Psoas muscle (tissue), 8 donors: ENCODE results near the gene CLSTN2. TPM values are rescaled to one million over a fixed set of nuclear protein-coding genes. Genes with fewer than 3 reads are reported as not detected.

ENCODE experiments used
- ATAC-seq, 4 donors: fragments of 200-7000 bp; cut with Tn5 transposase; one replicate each; pipeline ENCODE4 v1.9.1; 2020; ENCODE audit warnings: moderate library complexity in 3 of 4, mild to moderate bottlenecking in 2 of 4
- DNase-seq, 2 donors: peaks; one replicate each; pipeline ENCODE4 v3.0.0-alpha.2; 2020
- H3K27ac ChIP-seq: fragments of 200-600 bp; one replicate; pipeline ENCODE4 v1.8.0; 2022
- H3K27me3 ChIP-seq, 3 donors: fragments of 200-600 bp in 1 of 3; one replicate each; pipeline versions ENCODE4 v1.6.1 to v1.8.0; 2013 to 2022; ENCODE audit warnings: low read length in 2 of 3, mild to moderate bottlenecking in 2 of 3, moderate library complexity in 1 of 3; ENCODE audit not compliant: insufficient read depth in 3 of 3
- H3K36me3 ChIP-seq, 2 donors: fragments of 200-600 bp in 1 of 2; one replicate each; pipeline versions ENCODE4 v1.6.1 to v1.8.0; 2013 to 2022; ENCODE audit warnings: low read depth in 1 of 2, mild to moderate bottlenecking in 1 of 2, moderate library complexity in 1 of 2; ENCODE audit not compliant: insufficient read depth in 1 of 2
- H3K4me1 ChIP-seq: fragments of 200-600 bp; one replicate; pipeline ENCODE4 v1.8.0; 2022
- H3K4me3 ChIP-seq: fragments of 200-600 bp; one replicate; pipeline ENCODE4 v1.8.0; 2022; ENCODE audit warnings: mild to moderate bottlenecking
- H3K9me3 ChIP-seq: fragments of 200-600 bp; one replicate; pipeline ENCODE4 v1.8.0; 2022
- CTCF ChIP-seq: fragments of 200-600 bp; IDR thresholded peaks from one replicate; pipeline ENCODE4 v1.8.0; 2022; ENCODE audit warnings: antibody characterized with exemption
- WGBS, 3 donors: extraction: QIAGEN DNeasy Blood & Tissue Kit; methylation state at CpG; one replicate each; pipeline versions ENCODE4 v1.1.6 to v1.1.7; 2013; 5-methylcytosine and 5-hydroxymethylcytosine counted together
- intact Hi-C, 2 donors: fragments of 100-400 bp; cut with DNase I; formaldehyde crosslinking; loops; one replicate each; pipeline versions ENCODE4 v1.11.0 to v1.14.2; 2022
- polyA plus RNA-seq, 3 donors: library from polyadenylated mRNA; stranded (reverse); fragments of 200-250 nt; gene quantifications; one replicate each; pipeline ENCODE4 v1.2.3, GENCODE V29; 2013
- total RNA-seq, 4 donors: library from RNA; stranded (reverse); fragmentation: NEBNext Ultra II Directional in 2 of 4; extraction: Animal tissue kit (Norgen Biotek cat#: 25700) in 2 of 4; gene quantifications; one replicate each; pipeline versions ENCODE4 v1.2.1 to v1.2.4, GENCODE V29; 2021 to 2023
- donor health status: healthy with polysubstance abuse.
- donor health status: DM: no; HTN: no; CAD: no; lungs with moderate emphysema.
- donor health status: Bipolar disorder and iron deficiency.
- donor health status: healthy.
- donor health status: DM: yes; HTN: yes; CAD: no.
- donor health status: DM: no; HTN: no; CAD: no.
- donor health status: DM: no; HTN: no; CAD: no.
- donor health status: DM: yes; HTN: yes; CAD: no.

The CLSTN2 gene
- total and polyA plus RNA-seq, 7 donors: 0.24 to 5.0 (median 1.5) TPM

DNA sequence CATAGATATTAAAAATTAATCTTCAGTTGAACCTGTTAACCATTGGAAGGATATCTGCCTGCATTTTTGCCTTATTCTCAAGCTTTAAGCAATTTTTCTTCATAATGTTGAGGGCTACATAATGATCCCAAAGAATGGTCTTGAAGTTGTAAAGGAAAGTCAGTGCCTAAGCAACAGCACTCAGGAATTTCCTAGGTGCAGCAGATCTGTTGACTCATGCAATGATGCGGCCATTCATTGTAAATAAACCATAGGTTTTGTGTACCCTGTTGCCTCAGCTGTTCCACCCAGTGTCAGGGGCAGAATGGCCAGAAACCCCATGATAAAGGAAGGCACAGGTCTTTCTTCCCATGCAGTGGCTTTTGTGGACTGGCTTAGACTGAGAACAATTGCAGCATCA is 664.5 kb downstream of the CLSTN2 start:
- TF ChIP-seq CTCF: no peak
- no peak overlapping the region for H3K4me3 ChIP-seq
- 92 to 100% (median 96%) methylated on average over 1 of the region's 1 CpG for WGBS, 3 donors
- DNase-seq: no peak
- H3K9me3 ChIP-seq: no peaks in the 10 kb centered on the region
- H3K4me1 ChIP-seq: no peaks in the 10 kb centered on the region
- intact Hi-C loops: no loop called here
- no peak for ATAC-seq
- no peaks in the 10 kb centered on the region for H3K27me3 ChIP-seq
- H3K36me3 ChIP-seq: no peaks in the 10 kb centered on the region
- no peak overlapping the region for H3K27ac ChIP-seq

DNA sequence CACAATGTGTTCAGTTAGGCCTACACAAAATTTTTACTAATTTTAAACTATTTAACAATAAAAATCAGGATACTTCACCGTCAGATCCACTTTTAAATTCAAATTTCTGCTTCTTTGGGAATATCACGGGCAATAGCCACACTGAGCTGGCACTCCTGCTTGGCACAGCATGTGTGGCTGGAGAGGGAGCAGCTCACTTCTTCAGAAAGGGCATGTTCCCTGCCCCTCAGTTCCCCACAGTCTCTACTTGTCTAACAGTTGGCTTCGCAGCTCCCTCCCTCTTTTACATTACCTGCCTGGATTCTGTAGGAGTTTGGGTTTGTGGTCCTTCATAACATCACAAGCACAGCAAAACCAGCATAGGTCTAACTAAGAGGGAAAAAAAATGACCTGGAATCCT is 666.9 kb downstream of the CLSTN2 start:
- Histone ChIP-seq H3K4me1 (no peaks in the 10 kb centered on the region), H3K27me3 (no peaks in the 10 kb centered on the region), H3K27ac (no peak overlapping the region), H3K9me3 (no peaks in the 10 kb centered on the region), H3K4me3 (no peak overlapping the region), H3K36me3 (no peaks in the 10 kb centered on the region)
- TF ChIP-seq CTCF: no peak
- intact Hi-C loops: no loop called here
- ATAC-seq: no peak
- WGBS, 3 donors: 64 to 81% (median 66%) methylated on average over 3 of the region's 3 CpGs
- no peak for DNase-seq

- no peaks in the 10 kb centered on the region for H3K27me3 ChIP-seq
- no peak for ATAC-seq
- intact Hi-C loops: no loop called here
- no peak for TF ChIP-seq CTCF
- no peaks in the 10 kb centered on the region for H3K4me1 ChIP-seq
- no peak overlapping the region for H3K27ac ChIP-seq
- H3K4me3 ChIP-seq: no peak overlapping the region
- no peaks in the 10 kb centered on the region for H3K9me3 ChIP-seq
- DNase-seq: no peak
- WGBS, 3 donors: 80 to 86% (median 82%) methylated on average over 2 of the region's 2 CpGs
- H3K36me3 ChIP-seq: no peaks in the 10 kb centered on the region
Measured at GRCh38 chr3:140602781-140603180, 667.8 kb downstream of the CLSTN2 start.

DNA sequence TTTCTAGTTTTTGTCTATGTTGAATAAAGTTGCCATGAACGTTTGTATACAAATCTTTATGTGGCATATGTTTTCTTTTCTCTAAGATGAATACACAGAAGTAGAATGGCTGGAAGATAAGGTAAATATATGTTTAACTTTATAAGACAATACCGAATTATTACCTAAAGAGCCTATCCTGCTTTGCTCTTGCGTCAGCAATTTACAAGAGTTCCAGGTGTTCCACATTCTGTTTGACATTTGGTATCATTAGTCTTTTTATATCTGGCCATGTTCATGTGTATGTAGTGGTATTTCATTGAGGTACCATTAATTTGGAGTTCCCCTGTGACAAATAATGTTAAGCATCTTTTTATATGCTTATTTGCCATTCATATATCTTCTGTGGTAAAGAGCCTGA is 668.8 kb downstream of the CLSTN2 start:
- no peak overlapping the region for H3K27ac ChIP-seq
- no peak for DNase-seq
- WGBS, 3 donors: 82 to 90% (median 84%) methylated on average over 3 of the region's 3 CpGs
- ATAC-seq: no peak
- no peaks in the 10 kb centered on the region for H3K9me3 ChIP-seq
- H3K4me1 ChIP-seq: no peaks in the 10 kb centered on the region
- intact Hi-C loops: no loop called here
- H3K36me3 ChIP-seq: no peaks in the 10 kb centered on the region
- H3K27me3 ChIP-seq: no peaks in the 10 kb centered on the region
- no peak overlapping the region for H3K4me3 ChIP-seq
- no peak for TF ChIP-seq CTCF

GRCh38 chr3:140610544-140610943 is 675.6 kb downstream of the CLSTN2 start:
- Histone ChIP-seq H3K4me1 (no peaks in the 10 kb centered on the region), H3K27me3 (peaks cover 0 to 3% (median 0%) of the 10 kb centered on the region in 3 donors), H3K4me3 (no peak overlapping the region), H3K27ac (no peak overlapping the region), H3K9me3 (no peaks in the 10 kb centered on the region), H3K36me3 (no peaks in the 10 kb centered on the region)
- intact Hi-C loops: no loop called here
- no peak for ATAC-seq
- DNase-seq: no peak
- 74 to 79% (median 78%) methylated on average over 3 of the region's 3 CpGs for WGBS, 3 donors
- no peak for TF ChIP-seq CTCF
